GM06990 (cell line): Measurements from ENCODE around the gene SAMD11.

Experiments used
- DNase-seq: peaks from one replicate; pipeline ENCODE4 v3.0.0-alpha.2; 2011; ENCODE audit not compliant: insufficient read length; ENCODE audit errors: extremely low read depth
- H3K27me3 ChIP-seq: replicated peaks from 2 replicates; pipeline ENCODE4 v1.6.0; 2011; ENCODE audit warnings: low read length; ENCODE audit not compliant: control insufficient read depth, insufficient read depth
- H3K36me3 ChIP-seq: 2 replicates; pipeline ENCODE4 v1.5.1; 2011; ENCODE audit warnings: low read length; ENCODE audit not compliant: control insufficient read depth, insufficient read depth
- H3K4me3 ChIP-seq: replicated peaks from 2 replicates; pipeline ENCODE4 v1.5.1; 2011; ENCODE audit warnings: low read depth, mild to moderate bottlenecking, control low read depth, low read length
- CTCF ChIP-seq: IDR thresholded peaks from 2 replicates; pipeline ENCODE4 v1.5.1; 2011; ENCODE audit warnings: low read length, control low read depth, mild to moderate bottlenecking, inconsistent platforms; ENCODE audit not compliant: insufficient read depth, poor library complexity, severe bottlenecking

The SAMD11 gene

DNA sequence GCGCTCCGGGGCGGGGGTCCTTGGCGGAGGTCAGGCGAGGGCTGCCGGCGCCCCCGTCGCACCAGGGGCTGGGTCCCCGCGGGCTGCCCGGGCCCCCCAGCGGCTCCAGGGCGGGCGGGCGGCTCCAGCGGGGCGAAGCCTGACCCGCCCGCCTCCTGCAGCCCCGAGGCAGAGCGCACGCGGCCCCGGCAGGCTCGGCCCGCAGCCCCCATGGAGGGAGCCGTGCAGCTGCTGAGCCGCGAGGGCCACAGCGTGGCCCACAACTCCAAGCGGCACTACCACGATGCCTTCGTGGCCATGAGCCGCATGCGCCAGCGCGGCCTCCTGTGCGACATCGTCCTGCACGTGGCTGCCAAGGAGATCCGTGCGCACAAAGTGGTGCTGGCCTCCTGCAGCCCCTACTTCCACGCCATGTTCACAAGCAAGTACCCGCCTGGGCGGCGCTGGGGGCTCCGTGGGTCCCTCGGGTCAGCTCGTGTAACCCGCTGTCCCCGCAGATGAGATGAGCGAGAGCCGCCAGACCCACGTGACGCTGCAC is 37.5 kb downstream of the SAMD11 start:
- no peak for TF ChIP-seq CTCF
- Histone ChIP-seq H3K27me3 (no peaks in the 10 kb centered on the region), H3K36me3 (peaks cover 9% of the 10 kb centered on the region), H3K4me3 (peak overlapping the region; percentile 70)
- peak; percentile 50 for DNase-seq

- no peak for DNase-seq
- no peak for TF ChIP-seq CTCF
- Histone ChIP-seq H3K27me3 (no peaks in the 10 kb centered on the region), H3K4me3 (no peak overlapping the region), H3K36me3 (peaks cover 2% of the 10 kb centered on the region; the same call in 1 of the 2 replicates)
These were observed 38.9 kb downstream of the SAMD11 start for GRCh38 chr1:962381-963300.

- Histone ChIP-seq H3K27me3 (no peaks in the 10 kb centered on the region), H3K4me3 (no peak overlapping the region), H3K36me3 (peaks cover 2% of the 10 kb centered on the region; the same call in 1 of the 2 replicates)
- TF ChIP-seq CTCF = no peak
- DNase-seq = no peak
These were observed 39.6 kb downstream of the SAMD11 start for GRCh38 chr1:963301-963651.

- no peak for TF ChIP-seq CTCF
- H3K27me3 ChIP-seq = no peaks in the 10 kb centered on the region
- no peak for DNase-seq
These were observed 40.2 kb downstream of the SAMD11 start for GRCh38 chr1:963746-964525.

DNA sequence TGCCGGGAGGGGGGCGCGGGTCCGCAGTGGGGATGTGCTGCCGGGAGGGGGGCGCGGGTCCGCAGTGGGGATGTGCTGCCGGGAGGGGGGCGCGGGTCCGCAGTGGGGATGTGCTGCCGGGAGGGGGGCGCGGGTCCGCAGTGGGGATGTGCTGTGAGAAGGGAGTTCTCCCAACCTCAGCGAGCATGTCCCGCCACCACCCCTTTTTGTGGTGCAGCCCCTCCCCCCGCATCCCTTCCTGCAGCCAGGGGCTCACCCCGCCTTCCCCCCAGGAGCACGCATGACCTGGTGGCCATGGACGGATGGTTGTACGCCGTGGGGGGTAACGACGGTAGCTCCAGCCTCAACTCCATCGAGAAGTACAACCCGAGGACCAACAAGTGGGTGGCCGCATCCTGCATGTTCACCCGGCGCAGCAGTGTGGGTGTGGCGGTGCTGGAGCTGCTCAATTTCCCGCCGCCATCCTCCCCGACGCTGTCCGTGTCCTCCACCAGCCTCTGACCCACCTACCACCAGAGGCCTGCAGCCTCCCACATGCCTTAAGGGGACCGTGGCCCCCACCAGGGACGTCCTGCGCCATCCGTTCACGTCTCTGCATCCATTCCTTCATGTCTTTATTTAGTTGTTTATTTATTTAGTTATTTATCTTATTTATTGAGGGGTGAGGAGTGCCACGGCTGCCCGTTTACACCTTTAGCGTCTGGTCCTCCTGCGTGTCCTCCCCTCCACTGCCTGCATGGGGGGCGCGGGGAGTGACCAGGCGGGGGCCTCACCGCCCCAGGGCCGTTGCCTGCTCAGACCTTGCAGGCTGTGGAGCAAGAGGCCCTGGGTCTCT is 41.2 kb downstream of the SAMD11 start:
- H3K27me3 ChIP-seq = no peaks in the 10 kb centered on the region
- TF ChIP-seq CTCF = no peak
- DNase-seq = no peak

More at GRCh38 chr1:963746-964525, 40.2 kb downstream of the SAMD11 start:
- Histone ChIP-seq H3K36me3 (peaks cover 2% of the 10 kb centered on the region; the same call in 1 of the 2 replicates), H3K4me3 (no peak overlapping the region)

More for the DNA sequence above, 41.2 kb downstream of the SAMD11 start:
- H3K36me3 ChIP-seq = peaks cover 2% of the 10 kb centered on the region; the same call in 1 of the 2 replicates
- no peak overlapping the region for H3K4me3 ChIP-seq
